NCI-H1105 (cell line): ENCODE measurements around the gene EPN1.
"Not testable (repeated sequence)": the region's sequence is repeated elsewhere in the genome, so short reads cannot be mapped to it uniquely, and the experiment has no call there.

Experiments used
- DNase-seq: peaks from one replicate; lab custom pipeline; 2025; lab: John Stamatoyannopoulos, UW

Gene EPN1

DNA sequence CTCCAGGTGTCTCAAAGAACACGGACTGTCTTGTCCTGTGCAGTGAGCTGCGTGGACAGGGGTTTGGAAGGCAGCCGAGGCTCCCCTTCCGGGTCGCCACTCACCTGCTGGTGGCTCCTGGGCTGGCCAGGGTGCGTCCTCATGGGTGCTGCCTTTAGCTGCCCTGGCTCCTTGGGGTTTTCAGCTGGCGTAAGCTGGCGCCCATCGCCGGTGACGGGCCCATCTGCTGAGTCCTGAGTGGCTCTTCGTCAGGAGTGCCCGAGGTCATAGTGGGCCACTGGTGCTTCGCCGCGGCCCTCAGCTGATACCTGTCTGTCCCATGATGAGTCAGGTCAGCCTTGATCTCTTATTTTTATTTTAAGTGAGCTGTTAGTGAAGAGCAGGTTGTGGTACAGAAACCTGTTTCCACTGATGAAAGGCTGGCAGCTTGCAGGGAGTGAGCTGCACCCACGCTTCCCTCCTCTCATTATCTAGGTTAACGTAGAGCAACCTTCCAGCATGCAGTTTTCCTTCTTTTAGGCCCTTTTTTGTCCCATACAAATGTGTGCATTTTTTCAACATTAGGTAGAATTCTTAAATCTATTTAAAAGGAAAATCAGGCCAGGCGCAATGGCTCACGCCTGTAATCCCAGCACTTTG is 18.4 kb downstream of the EPN1 start:
- no peak for DNase-seq

DNA sequence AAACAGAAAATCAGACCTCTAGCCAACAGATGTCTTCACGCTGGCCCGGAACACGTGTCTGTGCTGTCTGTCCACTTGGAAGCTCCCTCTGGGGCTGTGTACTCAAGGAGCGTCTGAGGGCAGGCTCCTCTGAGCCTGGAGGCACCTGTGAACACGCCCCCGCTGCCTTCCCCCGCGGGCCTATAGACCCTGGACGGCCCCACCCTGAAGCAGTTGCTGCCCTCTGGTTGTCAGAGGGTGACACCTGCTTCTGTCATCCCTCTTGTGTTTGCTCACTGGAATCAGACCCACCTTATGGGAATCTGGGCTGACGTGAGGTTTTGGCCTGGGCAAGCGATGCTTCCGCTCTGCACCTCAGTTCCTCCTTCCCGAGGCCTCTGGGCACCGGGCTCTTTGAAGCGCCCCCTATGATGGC is 19.2 kb downstream of the EPN1 start:
- DNase-seq, result no peak

DNA sequence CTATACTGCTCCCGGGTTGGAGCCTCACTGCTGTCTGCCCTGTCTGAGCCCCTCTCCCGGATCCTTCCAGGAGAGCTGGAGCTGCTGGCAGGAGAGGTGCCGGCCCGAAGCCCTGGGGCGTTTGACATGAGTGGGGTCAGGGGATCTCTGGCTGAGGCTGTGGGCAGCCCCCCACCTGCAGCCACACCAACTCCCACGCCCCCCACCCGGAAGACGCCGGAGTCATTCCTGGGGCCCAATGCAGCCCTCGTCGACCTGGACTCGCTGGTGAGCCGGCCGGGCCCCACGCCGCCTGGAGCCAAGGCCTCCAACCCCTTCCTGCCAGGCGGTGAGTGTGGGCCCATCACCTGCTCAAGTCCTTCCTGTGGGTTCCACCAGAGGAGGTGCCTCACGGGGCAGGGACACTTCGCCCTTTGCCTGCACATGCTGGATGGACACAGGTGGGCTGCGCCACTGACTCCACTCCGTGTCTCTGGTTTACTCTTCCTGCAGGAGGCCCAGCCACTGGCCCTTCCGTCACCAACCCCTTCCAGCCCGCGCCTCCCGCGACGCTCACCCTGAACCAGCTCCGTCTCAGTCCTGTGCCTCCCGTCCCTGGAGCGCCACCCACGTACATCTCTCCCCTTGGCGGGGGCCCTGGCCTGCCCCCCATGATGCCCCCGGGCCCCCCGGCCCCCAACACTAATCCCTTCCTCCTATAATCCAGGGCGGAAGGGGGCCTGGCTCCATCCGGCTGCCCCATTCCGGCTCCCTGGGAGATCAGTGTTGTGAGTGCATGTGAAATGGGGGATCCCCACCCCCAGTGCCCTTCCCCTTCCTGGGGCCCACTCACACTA is 19.8 kb downstream of the EPN1 start:
- DNase-seq, result no peak

DNA sequence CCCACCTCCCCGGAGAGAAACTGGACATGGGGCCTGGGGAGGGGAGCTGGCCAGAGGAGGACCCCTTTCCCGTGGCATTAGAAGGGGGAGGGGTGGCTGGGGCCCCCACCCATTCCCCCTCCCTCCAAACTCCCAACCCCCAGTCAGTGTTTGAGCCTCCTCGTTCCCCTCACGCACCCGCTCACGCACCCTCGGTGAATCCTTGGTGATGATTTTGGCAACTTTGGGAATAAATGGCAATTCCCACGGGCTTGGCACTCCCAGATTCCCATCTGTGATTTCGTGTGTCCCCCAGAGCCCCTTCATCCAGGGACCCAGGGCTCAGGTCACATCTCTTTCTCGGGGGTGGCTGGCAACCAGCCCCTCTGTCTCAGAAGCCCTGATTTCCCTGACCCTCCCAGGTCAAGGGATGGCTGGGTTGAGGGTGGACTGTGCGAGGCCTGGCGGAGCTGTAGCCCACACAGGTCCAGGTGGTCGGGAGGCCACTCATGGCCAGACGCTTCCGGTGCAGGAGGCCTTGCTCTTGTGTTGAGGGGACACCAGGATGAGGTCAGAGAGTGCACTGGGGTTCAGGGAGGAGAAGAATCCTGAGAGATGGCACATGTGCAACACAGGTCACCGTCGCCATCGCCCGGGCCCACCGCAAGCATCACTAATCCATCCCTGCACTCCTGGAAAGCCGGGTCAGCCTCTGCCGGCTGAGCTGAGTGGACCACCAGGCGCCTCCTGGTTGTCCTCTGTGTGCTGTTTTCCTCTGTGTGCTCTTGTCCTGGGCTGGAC is 20.7 kb downstream of the EPN1 start:
- DNase-seq, result no peak

DNA sequence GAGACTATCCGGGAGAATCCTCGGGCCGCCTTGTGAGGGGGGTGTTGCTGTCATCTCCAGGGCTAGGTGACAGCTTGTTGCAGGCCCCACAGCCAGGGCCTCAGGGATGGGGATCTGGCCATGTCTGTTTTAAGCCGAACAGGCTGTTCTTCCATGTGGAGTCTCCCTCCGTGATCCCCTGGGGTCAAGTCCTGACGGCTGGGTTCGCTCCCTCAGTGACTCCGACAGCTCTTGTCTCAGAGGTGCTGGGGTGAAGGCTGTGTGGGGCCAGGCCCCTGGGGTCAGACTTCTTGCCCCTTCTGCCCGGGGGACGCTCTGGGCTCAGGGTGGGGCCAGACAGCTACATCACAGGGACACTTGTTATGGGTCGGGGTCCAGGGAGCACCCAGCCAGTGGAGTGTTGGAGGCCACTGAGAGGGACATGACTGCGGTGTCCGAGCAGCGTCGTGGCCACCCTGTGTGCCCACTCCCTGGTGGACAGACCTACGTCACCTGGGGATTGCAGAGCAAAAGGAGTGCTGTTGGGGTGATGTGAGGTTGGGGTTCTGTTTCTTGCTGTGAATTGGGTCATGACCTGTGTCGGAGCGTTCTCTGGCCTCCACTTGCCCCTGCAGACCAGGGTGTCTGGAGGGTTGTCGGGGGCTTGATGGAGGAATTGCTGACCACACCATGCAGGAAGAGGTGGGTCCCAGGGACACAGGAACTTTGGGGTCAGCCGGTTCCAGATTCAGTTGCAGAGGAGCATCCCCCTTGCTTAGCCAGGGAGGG is 21.5 kb downstream of the EPN1 start:
- DNase-seq, result no peak

DNA sequence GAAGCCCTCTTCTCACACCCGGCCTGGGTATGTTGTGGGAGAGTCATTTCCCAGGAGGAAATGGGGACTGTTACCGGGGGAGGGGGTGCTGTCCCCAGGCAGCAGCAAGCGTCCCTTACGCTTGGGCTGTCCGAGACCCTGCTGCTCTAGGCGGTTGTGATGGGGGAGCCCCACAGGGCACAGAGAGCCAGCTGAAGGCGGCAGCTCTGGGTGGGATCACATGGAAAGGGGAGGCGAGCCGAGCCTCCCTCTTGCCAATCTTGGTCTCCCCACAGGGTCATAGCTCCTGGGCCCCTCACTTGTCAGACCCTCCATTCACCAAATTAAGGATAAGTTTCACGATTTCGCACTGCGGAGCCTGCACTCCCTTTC is 22.0 kb downstream of the EPN1 start:
- no peak for DNase-seq

DNA sequence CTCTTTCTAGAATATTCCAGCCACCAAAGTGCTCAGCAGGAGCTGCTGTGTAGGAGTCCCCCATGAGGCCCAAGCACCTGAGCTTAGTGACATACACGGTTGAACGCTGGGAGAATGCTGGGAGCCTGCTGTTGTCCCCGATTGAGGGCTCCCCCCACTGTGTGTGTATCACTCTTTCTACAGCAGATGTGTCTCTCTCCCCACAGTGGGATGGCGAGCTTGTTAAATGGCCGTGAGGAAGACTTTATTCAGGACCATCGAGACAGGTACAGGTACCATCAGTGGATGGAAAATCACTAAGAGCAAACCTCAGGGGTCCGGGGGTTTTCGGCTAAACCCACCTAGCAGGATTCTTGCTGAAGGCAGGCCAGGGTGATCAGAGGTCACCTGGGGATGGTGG is 22.7 kb downstream of the EPN1 start:
- no peak for DNase-seq

DNA sequence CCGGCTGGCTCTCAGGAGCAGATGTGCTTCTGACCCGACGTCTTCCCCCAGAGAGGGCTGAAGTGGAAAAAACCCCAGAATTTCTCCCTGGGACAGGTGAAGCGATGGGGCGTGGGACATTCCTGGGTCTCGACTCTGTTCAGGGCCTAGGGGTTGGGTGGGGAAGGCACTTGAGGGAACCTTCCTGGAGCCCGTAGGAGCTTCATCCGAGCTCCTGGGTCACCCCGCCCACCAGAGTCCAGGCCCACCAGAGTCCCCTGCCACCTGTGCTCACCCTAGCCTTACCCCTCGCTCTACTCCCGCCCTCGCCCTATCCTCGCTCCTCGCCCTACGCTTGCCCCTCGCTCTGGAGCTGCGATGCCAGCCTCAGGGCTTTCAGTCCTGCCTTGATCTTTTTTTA is 23.2 kb downstream of the EPN1 start:
- no peak for DNase-seq

DNA sequence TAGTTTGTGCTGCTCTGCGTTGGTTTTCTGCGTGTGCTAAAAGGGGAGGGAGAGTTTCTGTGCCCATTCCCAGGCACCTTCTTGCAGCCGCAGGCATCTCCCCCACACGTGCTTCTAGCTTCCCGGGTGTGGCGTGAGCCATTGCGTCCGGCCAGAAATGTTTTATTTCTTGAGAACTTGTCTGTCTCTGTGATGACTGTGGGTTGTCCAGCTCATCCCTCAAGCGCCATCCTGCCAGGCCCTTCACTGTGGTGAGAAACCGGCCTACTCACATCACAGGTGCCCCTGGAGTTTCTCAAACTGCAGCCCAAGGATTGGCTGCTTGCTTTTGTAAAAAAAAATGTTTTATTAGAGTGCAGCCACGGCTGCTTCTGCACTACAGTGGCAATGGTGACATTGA is 24.2 kb downstream of the EPN1 start:
- DNase-seq, result no peak

DNA sequence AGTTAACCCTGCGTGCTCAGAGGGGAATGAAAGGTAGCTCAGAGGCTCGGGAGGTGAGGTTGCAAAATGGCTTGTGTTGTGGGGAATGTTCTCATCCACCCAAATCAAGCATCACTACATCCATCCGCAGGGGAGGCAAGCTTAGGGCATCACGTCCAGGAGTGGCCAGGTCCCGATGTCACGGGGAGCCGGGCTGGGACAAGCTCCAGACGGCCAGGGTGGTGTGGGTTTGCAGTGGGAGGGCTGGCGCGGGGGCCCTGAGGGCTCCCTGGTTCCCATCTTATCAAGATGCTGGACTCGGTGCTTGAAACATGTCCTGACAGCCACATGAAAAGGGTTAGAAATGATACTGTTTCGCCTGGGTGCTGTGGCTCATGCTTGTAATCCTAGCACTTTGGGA is 25.8 kb downstream of the EPN1 start:
- no peak for DNase-seq

DNA sequence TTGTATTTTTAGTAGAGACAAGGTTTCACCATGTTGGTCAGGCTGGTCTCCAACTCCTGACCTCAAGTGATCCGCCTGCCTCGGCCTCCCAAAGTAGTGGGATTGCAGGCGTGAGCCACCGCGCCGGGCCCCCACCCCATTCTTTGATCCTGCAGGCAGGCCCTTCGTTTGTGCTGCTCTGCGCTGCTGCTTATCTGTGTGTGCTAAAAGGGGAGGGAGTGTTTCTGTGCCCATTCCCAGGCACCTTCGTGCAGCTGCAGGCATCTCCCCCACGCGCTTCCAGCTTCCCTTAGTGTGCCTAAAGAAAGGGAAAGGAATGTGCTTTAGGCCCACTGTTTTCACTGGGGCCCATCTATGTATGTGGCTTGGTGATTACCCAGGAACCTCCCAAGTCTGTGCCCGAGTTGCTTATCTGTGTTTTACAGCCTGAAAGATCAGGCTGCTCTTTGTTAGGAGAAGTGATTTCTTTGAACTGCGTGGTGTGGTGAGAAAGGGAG is 27.2 kb downstream of the EPN1 start:
- DNase-seq, result no peak

DNA sequence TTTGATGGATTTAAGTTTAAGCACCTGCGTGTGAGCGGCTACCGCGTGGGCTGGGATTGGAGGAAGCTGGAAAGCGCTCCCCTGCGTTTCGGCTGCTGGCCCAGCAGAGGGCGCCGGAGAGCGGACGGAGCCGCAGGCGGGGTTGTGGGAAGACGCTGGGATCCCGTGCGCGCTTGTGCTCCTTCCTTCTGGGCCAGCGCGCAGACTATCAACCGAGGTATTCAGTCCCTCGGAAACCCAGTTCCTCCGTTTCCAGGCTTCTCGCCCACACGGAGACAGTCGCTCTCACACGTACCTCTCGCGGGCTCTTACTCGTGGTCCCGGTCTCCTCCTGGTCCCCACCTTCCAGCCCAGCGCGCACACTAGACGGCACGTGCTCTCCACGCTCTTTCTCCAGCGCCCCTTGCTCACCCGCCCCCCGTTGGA is 28.8 kb downstream of the EPN1 start:
- DNase-seq, result no peak

DNA sequence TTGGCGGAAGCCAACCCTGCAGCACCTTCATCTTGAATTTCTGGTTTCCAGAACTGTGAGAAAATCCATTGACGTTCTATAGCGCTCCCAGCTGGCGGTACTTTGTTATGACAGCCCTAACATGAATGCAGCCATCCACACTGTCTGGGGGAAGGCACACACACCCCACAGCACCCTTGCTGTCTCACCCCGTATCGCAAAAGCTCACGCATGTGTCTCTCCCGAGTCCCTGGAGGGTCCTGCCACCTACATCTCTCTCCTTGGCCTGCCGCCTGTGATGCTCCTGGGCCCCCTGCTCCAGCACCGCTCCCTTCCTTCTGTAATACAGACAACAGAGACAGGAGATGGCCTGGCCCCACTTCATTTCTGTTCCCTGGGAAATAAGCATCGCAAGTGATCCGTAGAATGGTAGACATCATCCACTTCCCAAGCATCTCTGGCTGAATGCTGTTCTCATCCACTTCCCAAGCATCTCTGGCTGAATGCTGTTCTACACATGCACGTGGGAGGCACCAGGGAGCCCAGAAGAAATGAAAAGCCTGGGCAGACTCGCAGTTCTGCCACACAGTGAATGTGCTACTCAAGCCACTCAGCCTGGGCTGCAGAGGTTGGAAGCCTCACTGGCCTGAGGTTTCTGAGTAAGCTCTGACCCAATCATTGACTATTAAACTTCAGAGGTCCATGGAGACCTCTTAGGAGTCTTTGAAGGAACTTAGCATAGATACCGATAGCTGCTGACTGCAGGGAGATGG is 29.6 kb downstream of the EPN1 start:
- DNase-seq, result no peak

DNA sequence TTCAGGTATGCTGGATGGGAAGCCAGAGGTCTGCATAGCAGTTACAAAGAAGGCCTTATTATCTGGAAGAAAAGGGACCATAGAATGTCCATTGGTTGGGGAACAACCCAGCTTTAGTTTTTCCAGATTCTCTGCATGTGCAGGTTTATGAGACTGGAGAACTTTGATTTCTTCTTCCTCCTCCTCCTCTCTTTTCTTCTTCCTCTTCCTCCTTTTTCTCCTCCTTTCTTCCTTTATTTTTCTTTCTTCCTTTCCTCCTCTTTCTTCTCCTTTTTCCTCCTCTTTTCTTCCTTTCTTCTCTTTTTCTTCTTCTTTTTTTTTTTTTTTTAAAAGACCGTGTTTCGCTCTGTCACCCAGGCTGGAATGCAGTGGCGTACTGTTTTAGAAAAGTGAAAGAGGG is 30.9 kb downstream of the EPN1 start:
- DNase-seq, result no peak

DNA sequence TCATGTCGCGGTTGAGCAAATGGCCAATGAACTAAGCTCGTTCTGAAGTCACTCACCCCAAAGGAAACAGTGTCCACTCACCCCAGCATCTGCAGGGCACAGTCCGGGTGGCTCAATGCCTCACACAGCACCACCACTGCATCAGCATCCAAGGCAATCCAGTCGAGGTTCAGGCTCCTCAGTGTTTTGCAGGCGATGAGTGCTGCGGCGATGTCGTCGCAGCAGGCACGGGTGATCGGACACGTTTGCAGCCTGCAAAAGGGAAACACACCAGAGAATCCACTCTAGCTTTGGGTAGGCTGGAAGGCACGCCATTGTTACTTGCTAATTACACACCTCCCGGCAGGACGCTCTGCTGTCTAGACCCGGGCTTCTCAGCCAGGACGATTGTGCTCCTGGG is 36.7 kb downstream of the EPN1 start:
- no peak for DNase-seq

DNA sequence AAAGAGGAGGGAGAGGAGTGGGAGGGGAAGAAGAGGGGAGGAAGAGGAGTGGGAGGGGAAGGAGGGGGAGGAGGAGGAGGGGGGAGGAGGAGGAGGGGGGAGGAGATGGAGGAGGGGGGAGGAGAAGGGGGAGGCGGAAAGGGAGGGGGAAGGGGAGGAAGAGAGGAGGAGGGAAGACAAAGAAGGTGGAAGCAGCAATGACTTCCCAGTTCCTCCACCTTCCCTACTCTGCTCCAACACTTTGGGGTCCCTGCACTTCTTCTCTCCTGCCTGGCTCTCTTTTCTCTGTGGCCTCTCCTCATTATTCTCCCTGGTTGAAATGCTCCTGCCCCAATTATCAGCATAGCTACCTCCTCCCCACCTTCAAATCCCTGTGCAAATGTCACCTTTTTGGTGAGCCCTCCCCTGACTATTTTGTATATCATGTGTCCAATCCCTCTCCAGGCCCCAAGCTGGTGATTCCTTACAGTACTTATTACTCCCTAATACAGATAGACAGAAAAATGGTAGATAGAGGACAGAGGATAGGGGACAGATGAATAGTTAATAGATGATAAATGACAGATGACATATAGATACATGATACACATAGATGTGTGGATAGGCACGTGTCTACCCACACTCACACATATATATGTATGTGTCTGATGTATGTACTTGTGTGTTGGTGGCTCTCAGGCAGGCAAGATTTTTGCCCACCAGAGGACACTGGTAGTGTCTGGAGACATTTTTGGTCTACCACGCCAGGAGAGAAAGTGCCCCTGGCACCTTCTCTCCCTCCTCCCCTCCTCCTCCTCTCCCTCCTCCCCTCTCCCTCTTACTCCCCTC is 38.0 kb downstream of the EPN1 start:
- no peak for DNase-seq

DNA sequence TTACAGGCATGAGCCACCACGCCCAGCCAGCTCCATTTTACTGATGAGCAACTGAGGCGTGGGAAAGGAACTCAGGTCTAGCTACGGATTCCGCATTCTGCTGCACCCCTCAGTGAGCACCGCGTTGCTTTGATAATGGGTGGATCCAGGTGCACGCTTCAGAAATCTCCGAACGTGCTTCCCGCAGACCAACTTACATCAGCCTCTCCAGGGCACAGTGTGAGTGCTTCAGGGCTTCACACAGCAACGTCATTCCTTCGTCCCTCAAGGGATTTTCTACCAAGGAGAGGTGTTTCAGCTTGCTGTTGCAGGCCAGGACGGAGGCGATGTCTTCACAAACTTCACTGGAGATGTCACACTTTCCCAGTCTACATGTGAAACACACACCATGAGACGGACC is 41.5 kb downstream of the EPN1 start:
- DNase-seq, result no peak

DNA sequence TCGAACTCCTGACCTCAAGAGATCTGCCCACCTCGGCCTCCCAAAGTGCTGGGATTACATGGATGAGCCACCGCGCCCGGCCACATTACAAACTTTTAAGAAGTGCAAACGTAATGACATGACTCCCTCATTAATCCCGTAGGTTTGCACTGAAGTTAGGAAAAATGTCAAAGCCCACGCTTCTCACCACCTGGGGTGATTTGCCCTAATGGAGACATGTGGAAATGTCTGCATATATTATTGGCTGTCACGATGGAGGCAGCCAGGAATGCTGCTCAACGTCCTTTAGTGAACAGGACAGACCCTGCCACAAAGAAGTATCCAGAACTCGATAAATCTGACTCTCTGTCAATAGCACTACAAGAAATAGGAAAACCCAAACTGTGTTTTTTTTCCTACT is 42.2 kb downstream of the EPN1 start:
- no peak for DNase-seq

DNA sequence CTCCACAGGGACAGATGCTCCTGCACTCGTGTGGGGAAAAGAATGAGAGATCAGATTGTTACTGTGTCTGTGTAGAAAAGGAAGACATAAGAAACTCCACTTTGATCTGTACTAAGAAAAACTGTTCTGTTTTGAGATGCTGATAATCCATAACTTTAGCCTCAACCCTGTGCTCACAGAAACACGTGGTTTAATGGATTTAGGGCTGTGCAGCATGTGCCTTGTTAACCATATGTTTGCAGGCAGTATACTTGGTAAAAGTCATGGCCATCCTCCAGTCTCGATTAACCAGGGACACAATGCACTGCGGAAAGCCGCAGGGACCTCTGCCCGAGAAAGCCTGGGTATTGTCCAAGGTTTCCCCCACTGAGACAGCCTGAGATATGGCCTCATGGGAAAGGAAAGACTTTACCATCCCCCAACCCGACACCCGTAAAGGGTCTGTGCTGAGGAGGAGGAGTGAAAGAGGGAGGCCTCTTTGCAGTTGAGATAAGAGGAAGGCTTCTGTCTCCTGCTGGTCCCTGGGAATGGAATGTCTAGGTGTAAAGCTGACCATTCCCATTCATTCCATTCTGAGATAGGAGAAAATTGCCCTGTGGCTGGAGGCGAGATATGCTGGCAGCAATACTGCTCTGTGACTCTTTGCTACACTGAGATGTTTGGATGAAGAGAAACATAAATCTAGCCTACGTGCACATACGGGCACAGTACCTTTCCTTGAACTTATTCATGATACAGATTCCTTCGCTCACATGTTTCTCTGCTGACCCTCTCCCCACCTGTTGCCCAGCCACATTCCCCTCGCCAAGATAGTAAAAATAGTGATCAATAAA is 43.1 kb downstream of the EPN1 start:
- not testable (repeated sequence) for DNase-seq
